ENCODE results near the gene GDF3.
"Not testable (repeated sequence)": the region's sequence is repeated elsewhere in the genome, so short reads cannot be mapped to it uniquely, and the experiment has no call there.

Gene GDF3

DNA sequence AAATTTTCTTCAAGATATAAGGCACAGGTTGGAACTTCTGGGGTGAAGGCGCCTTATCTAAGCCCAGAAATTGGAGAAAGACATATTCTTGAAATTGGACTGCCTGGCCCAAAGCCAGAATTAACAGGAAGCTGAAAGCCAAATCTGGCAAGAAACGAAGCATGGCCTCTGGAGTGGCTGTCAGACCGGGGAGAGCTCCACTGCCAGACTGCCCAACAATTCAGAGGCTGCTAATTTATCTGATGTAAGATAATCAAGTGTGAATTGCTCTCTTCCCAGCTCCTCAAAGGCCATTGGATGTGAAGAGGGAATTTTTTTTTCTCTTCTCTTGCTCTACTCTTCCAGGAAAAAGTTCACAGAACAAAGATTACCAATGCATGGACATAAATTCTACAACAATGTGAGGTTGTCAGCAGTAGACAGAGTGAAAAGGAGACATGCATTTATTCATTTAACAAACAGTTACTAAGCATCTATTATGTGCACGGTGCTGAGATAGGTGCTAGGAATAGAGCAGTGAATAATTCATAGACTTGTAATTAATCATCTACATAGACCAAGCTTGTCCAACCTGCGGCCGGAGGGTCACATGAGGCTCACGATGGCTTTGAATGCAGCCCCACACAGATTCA lies at the start of gene GDF3:
TSS of gene GDF3 (minus strand) at position 210 of the 632 bp plus-strand sequence. CDS start at position 163, 47 bp downstream.
- DNase-seq (ENCODE audit: low spot score) = no peak

DNA sequence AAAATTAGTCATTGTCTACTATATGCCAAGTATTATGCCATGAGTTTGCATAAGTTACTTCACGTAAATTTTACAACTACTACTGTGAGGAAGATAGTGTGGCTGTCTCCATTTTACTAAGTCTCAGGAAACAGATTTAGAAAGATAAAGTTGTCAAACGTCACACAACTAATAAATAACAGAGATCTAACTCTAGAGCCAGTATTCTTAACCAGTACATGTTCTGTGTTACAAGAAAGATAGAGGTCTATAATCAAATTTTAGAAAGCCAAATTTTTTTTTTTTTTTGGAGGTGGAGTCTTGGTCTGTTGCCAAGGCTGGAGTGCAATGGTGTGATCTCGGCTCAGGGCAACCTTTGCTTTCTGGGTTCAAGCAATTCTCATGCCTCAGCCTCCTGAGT lies 37.4 kb upstream of the GDF3 start:
- no peak for DNase-seq (ENCODE audit: low spot score)

DNA sequence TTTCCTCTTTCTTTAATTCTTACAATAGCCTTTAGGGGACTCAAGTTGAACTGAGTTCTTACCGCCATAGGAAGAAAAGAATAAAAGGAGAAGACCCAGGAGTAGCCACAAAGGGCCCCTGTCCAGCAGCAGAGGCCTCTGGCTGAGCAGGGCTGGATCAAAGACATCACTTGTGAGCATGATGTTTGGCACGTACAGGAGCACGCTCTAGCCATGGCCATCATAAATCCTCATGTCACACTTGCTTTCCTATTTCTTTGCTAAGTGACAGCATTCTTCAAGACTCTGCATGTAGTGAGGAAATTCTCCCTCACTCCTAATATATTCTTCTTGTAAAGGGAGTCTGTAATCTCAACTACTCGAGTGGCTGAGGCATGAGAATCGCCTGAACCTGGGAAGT lies 35.9 kb upstream of the GDF3 start:
- DNase-seq (ENCODE audit: low spot score) = no peak

GRCh38 chr12:7730984-7731383 lies 35.4 kb upstream of the GDF3 start:
- not testable (repeated sequence) for DNase-seq (ENCODE audit: low spot score)

DNA sequence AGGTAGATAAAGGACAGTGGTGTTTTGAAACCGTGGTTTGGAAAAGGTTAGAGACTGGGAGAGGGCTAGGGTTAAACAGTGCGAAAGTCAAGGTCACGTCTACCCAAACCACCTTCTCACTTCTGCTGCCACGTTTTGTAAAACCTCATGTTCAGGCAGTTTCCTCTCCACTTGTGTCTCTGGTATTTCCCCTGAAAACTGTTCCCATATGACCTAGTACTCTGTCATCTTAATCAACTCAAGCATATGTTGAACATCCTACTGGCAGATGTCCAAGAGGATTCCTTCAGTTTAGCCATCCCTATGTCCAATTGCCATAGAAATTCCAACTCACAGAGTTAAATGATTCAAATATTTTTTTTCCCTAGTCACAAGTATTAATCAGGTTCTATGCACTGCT lies 34.2 kb upstream of the GDF3 start:
- no peak for DNase-seq (ENCODE audit: low spot score)

DNA sequence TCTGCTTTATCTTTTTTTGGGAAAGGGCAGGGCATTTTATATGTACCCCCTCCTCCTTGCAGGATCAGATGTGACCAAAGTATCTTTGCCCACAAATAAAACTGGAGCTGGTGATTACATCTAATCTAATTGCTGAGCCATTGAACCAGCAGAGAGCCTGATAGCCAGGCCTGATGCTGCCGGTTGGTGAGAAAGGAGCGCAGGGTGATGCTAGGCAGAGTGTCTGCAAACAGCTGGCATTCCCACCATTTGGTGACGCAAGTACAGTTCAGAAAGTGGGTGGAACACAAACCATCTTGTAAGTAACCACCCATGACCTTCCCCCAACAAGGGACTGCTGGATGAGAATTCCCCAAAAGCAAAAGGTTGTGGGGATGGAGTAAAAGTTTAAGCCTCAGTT lies 28.4 kb upstream of the GDF3 start:
- no peak for DNase-seq (ENCODE audit: low spot score)

DNA sequence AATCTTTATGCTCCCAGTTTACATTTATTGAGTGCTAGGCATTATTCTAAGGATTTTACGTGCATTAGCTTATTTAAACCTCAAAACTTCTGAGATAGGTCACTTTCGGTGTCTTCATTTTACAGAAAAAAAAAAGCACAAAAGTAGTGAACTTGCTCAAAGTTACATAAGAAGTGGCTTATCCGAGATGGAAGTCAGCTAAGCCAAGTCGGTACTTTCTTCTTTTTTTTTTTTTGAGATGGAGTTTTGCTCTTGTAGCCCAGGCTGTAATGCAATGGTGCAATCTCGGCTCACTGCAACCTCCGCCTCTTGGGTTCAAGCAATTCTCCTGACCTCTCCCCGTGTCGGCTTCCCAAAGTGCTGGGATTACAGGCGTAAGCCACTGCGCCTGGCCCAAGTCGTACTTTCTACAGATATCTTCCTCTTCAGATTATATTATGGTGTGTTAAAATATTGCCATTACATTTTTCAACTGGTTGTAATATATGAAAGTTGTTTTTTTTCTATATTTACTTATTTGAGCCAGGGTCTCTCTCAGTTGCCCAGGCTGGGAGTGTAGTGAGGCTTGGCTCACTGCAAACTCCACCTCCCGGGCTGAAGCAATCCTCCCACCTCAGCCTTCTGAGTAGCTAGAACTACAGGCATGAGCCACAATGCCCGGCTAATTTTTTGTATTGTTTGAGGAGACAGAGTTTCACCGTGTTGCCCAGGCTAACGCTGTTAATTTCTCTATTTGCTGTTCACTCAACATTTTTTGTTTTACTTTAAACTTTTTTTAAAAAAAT lies 24.6 kb upstream of the GDF3 start:
- no peak for DNase-seq (ENCODE audit: low spot score)

DNA sequence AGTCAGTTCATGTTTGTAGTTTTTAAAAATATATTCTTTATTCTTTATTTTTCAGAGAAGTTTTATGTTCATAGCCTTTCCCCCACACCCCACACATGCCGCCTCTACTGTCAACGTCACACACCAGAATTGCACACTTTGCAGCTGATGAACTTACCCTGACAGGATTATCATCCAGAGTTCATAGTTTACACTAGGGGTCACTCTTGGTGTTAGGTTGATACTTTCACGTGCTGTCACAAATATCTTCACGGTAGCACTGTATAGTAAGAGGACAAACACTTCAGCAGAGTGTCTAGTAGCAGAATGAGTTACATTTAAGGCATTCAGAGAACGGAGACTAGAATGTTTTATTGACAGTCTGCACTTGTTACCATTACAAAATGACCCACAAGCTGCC lies 20.8 kb upstream of the GDF3 start:
- DNase-seq (ENCODE audit: low spot score) = peak; percentile 51

DNA sequence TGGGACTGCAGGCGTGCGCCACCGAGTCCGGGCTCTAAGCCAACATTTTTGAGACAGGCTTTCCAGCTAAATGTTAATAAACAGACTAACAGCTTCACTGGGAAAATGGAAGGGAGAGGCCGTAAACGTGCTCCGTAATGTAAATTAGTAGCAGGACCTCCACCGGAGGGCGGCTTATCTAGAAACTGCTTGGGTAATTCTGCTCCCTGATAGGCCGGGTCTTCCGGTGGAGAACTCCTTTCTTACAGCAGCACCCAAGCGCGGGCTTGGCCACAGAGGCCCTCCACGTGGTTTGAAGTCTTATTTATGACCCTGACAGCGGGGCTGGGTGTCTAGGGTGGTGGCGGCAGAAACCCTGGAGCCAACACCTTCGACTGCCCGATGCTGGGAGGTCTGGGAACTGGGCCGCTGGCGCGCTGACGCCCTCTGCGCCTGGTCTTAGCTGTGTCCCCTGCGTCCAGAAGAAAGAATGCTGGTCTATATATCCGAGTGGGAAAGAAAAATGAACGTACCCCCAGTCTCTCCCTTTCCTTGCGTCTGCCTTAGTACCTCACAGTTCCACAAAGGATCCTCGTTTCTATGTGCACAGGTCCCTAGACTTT lies 17.4 kb upstream of the GDF3 start:
- no peak for DNase-seq (ENCODE audit: low spot score)

DNA sequence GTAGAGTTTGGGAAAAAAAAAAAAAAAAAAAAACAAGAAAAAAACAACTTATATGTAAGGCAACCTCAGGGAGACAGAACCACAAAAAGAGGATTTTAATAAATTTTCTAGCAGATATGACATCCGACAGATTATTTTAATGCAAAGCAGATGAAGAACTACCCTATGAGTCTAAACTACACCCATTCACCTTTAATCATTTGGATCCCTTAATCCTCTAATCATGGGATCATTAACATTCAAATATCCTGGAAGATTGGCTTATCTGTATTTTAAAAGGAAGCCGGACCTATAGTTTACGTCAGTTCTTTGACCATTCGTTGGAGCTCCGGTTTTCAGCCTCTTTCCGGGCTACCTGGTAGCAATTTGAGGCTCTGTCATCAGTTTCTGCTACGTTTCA lies 15.6 kb upstream of the GDF3 start, which contains the start of gene DPPA3:
TSS of gene DPPA3 (plus strand) at position 301 of the 400 bp plus-strand sequence. CDS start 138 bp downstream, outside the sequence.
- no peak for DNase-seq (ENCODE audit: low spot score)

GRCh38 chr12:7709969-7710675 lies 14.5 kb upstream of the GDF3 start:
- no peak for DNase-seq (ENCODE audit: low spot score)

GRCh38 chr12:7705846-7706245 lies 10.3 kb upstream of the GDF3 start:
- no peak for DNase-seq (ENCODE audit: low spot score)

DNA sequence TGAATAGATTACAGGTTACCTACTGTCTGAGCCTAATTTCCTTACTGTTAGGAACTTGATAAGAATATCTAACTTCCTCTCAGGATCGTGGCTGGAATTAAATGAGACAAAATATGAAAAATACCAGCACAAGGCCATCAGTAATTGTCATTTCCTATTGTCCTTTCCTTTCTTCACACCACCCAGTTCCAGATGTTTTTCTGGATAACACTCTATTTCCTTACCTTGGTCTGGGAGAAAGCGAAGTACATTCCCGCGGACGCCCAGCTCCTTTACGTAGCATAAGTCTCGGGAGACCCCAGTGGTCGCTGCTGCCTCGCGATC lies 376 bp downstream of the GDF3 start:
- DNase-seq (ENCODE audit: low spot score) = no peak

DNA sequence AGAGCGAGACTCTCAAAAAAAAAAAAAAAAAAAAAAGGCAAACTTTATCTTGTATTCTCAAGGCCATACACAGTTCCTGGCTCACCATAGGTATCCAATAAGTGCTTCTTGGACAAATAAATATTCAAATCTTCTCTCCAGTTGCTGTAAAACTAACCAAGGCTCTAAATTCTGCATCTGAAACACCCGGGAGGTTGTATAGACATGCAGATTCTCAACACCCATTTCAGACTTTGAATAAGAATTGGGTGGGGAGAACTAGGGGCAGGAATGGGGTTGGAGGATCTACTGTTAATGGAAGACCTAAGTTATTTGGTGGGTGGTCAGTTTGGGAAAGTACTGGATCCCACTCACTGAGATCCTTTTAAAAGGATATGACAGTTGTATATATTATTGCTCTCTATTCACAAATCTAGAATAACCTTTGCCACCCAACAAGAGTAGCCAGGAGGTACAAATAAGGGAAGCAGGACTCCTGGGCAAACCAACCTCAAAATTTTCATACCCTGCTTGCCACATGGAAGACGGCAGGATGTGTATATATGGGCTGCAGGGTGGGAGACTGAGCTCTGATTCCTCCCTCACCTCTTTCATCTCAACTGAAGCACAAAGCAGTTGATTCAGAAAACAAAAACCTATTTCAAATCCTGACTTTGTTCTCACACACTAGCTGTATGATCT lies 879 bp downstream of the GDF3 start:
- no peak for DNase-seq (ENCODE audit: low spot score)

GRCh38 chr12:7693793-7694192 lies 1.8 kb downstream of the GDF3 start:
- DNase-seq (ENCODE audit: low spot score) = no peak

DNA sequence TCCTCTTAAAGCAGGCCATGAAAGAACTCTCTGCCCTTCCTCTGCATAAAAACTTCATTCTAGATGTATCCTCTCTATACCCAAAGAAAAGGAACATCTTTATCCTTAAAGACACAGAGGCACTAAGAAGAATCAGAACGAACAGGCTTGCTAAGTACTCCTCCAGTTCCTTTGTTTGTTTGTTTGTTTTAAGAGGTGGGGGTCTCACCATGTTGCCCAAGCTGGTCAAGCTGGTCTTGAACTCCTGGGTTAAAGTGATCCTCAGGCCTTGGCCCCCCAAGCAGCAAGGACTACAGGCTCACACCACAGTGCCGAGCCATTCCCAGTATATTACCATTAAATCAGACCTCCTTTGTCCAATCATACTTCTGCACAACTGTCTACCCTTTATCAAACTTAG lies 14.0 kb downstream of the GDF3 start:
- DNase-seq (ENCODE audit: low spot score) = no peak

DNA sequence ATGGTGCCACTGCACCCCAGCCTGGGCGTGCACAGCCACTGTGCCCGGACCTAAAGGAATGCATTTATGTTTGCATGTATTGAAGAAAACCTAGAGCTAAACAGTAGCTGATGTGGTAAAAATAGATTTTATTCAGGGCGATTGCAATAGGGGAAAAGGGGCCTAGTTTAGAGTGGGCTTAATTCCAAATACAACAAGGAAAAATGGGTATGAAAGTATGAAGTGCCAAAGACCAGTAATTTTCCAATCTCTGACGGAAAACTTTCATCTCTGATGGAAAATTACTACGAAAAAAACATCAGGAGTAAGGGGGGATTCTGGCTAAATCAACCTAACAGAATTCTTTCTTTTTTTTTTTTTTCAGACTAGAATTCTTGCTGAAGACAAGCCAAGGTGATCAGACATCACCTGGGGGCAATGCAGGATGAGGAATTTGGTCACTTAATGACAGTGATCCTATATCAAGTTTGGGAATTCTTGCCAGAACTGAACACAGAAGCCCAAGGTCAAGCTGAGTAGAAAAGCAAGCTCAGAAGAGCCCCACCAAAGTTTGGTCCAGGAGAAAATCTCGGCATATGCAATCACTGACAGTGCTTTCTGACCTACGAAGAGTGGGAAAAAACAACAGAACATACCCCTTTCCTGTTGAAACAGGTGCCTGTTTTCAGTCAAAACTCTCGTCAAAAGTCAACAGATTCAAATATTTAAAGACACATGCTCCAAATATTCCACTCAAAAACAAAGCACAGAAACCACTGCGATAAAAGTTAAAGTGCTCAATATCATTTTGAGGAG lies 16.1 kb downstream of the GDF3 start:
- no peak for DNase-seq (ENCODE audit: low spot score)

- no peak for DNase-seq (ENCODE audit: low spot score)
Measured at GRCh38 chr12:7678744-7679143, 16.8 kb downstream of the GDF3 start.

- peak; percentile 50 for DNase-seq (ENCODE audit: low spot score)
Measured at GRCh38 chr12:7677432-7677888, 18.1 kb downstream of the GDF3 start.

DNA sequence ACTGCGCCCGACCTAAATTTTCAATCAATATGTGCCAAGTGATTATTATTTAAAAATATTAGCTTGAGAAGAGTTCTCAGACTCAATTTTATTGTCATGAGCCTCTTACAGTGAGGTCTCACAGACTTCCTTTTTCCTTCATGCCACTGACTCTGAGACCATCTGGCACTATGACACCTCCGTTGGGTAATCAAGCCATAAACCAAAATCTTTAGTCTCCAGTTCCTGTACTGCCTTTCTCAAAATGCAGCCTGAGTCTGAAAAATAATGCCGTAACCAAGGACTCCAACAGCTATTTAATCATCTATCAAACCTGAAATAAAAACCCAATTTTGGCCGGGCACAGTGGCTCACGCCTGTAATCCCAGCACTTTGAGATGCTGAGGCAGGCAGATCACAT lies 20.1 kb downstream of the GDF3 start:
- not testable (repeated sequence) for DNase-seq (ENCODE audit: low spot score)

DNA sequence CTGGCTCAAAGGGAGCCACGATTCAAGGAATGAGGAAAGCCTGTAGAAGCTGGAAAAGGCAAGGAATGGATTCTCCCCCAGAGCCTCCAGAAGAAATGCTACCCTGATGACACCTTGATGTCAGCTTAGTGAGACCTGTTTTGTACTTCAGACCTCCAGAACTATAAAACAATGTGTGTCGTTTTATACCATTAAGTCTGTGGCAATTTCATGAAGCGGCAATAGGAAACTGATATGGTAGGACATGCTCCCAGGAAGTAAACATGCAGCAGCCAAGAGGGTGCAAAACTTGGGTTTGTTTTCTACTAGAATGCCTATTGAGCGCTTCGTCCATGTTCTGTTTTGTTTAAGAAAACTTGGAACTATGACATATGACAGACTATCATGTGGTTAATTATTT lies 27.4 kb downstream of the GDF3 start:
- DNase-seq (ENCODE audit: low spot score) = no peak
